ENCODE measurements around the gene KRT74. TPM values are rescaled to one million over a fixed set of nuclear protein-coding genes. Genes with fewer than 3 reads are reported as not detected.

The KRT74 gene
- total RNA-seq, 8 experiments from 2014 or later, result 0.04 to 0.38 (median 0.14) TPM; not detected in 5

DNA sequence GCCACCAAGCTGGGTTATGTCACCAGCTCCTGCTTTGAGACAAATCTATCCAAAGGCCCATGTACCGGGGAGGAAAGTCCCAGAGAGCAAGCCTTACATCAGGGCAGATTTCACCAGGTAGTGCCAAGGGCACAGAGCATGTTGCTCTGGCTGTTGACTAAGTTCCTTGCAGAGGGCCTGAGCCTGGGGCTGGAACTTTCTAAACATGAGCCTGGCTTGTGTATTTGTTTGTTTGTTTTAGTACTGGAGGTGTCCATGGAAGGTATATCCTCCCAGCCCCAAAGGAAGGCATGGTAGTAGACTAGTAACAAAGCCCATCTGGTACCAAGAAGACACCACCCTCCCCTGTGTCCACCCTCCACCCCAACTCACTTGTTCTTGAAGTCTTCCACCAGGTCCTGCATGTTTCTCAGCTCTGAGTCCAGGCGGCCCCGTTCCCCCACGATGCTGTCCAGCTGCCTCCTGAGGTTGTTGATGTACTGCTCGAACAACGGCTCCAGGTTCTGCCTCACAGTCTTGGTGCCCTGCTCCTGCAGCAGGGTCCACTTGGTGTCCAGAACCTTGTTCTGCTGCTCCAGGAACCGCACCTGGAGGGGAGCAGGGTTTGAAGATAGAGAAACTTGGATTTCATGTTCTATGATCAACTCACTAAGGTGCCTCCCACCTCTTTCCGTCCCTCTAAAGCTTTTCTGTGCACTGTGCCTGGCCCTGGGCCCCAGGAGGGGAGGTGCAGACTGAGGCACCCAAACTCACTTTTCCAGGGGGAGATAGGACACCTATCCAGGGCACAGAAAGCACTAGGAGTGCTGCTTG is 54.9 kb downstream of the KRT74 start:
- no peak overlapping the region for H3K27ac ChIP-seq
- no peak for ATAC-seq (replicated peaks in 6 of 8)
- 67 to 100% (median 83%) methylated on average over 1 to 2 of the region's 8 CpGs; no CpG with 5 or more reads in 3 of the 10 experiments for WGBS, 10 experiments

DNA sequence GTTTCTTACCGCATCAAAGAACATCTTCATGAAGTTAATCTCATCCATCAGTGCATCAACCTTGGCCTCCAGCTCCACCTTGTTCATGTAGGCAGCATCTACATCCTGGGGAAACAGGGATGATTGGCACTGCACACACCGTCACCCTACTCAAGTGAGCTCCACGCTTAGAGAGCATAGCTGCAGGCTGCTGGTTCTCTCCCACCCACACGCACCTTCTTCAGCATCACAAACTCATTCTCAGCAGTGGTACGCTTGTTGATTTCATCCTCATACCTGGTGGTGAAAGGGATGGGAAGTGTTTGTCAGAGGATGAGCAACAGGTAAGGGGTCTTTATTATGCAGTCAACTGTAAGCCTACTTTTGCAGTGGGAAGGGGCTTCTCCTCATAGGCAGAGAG is 55.8 kb downstream of the KRT74 start:
- ATAC-seq (replicated peaks in 6 of 8), result no peak
- WGBS, 10 experiments, result 80 to 100% (median 96%) methylated on average over 1 to 5 of the region's 5 CpGs; no CpG with 5 or more reads in 3 of the 10 experiments
- no peaks in the 10 kb centered on the region for H3K4me1 ChIP-seq (replicated peaks in 1 of 2)
- in situ Hi-C loops (cut with MboI; ENCODE audit: low pct_unique_long_range_greater_than_20kb in 2 of 9, low sequenced_read_pairs in 9 of 9, unreplicated experiment in 9 of 9), result no loop called here
- no peak overlapping the region for H3K27ac ChIP-seq
- no peak overlapping the region for H3K4me3 ChIP-seq

More for the DNA sequence above, 54.9 kb downstream of the KRT74 start:
- in situ Hi-C loops (cut with MboI; ENCODE audit: low pct_unique_long_range_greater_than_20kb in 2 of 9, low sequenced_read_pairs in 9 of 9, unreplicated experiment in 9 of 9), result no loop called here
- H3K4me1 ChIP-seq (replicated peaks in 1 of 2), result no peaks in the 10 kb centered on the region
- no peak overlapping the region for H3K4me3 ChIP-seq

DNA sequence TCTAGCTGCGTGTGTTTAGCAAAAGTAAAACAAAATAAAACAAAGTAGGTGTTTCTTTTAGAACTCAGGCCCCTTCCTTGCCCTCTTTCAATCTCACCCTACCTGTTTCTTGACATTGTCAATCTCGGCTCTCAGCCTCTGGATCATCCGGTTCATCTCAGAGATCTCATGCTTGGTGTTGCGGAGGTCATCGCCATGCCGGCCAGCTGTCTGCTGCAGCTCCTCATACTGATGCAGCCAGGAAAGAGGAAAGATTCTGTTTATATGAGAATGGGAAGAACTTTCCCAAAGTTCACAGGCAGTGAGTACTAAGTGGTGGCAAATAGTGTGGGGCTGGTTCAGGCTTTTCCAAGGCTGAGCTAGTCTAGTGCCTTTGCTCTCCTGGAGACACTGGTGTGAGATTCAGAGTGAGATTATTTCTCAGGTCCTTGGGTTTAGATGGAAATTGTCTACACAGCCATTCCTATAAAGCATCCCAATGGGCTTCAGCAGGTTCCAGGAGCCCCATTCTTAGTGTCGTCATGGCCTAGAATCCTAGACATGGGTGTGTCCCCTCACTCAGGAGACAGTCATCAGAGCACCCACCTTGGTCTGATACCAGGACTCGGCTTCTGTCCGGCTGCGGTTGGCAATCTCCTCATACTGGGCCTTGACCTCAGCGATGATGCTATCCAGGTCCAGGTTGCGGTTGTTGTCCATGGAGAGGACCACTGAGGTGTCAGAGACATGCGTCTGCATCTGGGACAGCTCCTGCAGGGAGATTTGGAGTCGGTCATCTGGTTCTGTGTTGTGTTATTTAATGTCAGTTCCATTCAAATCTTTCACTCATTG is 56.4 kb downstream of the KRT74 start:
- in situ Hi-C loops (cut with MboI; ENCODE audit: low pct_unique_long_range_greater_than_20kb in 2 of 9, low sequenced_read_pairs in 9 of 9, unreplicated experiment in 9 of 9), result no loop called here
- Histone ChIP-seq H3K4me3 (no peak overlapping the region), H3K4me1 (replicated peaks in 1 of 2) (no peaks in the 10 kb centered on the region), H3K27ac (no peak overlapping the region)
- no peak for ATAC-seq (replicated peaks in 6 of 8)
- WGBS, 10 experiments, result 73 to 100% (median 86%) methylated on average over 1 to 8 of the region's 14 CpGs; no CpG with 5 or more reads in 4 of the 10 experiments

DNA sequence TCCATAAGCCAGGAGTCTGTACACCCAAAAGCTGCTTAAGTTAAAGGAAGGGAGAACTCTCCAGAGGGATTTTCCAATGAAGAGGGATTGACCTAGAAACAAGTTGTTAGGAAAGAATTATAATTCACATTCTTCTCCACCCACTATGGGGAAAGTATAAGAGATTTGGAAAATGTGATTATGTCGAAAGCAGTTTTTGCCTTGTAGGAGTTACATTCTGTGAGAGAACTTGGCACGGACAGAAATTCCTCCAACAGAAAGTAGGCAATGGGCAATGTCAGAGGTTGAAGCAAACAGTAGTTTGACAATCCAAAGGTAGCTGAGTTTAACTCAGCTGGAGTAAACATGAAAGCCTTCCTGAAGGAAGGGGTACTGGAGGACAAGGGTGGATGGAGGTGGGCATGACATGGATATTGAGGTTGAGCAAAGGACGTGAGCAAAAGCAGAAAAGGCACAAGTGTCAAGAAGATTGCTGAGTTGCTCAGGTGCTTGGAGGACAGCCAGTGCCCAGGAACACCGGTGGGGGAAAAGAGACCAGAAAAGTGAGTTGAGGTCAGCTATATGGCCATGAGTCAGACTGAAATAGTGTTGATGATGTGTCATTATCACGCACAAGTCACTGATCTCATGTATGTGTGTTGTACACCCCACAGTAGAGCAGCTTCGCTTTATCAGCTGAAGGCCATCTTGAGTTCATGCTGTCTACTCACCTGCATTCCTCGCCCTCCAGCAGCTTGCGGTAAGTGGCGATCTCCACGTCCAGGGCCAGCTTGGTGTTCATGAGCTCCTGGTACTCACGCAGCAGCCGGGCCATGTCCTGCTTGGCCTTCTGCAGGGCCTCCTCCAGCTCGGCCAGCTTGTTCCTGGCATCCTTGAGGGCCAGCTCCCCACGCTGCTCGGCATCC is 57.5 kb downstream of the KRT74 start:
- Histone ChIP-seq H3K4me1 (replicated peaks in 1 of 2) (no peaks in the 10 kb centered on the region), H3K27ac (no peak overlapping the region), H3K4me3 (no peak overlapping the region)
- 4 to 94% (median 68%) methylated on average over 1 to 11 of the region's 15 CpGs for WGBS, 10 experiments
- no peak for ATAC-seq (replicated peaks in 6 of 8)
- in situ Hi-C loops (cut with MboI; ENCODE audit: low pct_unique_long_range_greater_than_20kb in 2 of 9, low sequenced_read_pairs in 9 of 9, unreplicated experiment in 9 of 9), result no loop called here

Other genes starting within 250 kb of the KRT74 start
- 1 to 10 TPM in 1 of 8 experiments, under 1 TPM in 4, not detected in 3; 0.08 to 9.3 (median 0.14) TPM for gene KRT85, start 206.4 kb downstream of the KRT74 start, total RNA-seq
- gene KRT84, start 188.2 kb downstream of the KRT74 start, total RNA-seq, result under 1 TPM in 4 of 8 experiments, not detected in 4; 0.13 to 0.24 (median 0.14) TPM
- under 1 TPM in 2 of 8 experiments, not detected in 6; 0.14 TPM for gene KRT82, start 167.5 kb downstream of the KRT74 start, total RNA-seq
- gene KRT75, start 139.5 kb downstream of the KRT74 start, total RNA-seq, result under 1 TPM in 4 of 8 experiments, not detected in 4; 0.08 to 0.66 (median 0.12) TPM
- gene KRT6B, start 121.7 kb downstream of the KRT74 start, total RNA-seq, result under 1 TPM in 2 of 8 experiments, not detected in 6; 0.05 to 0.24 TPM
- gene KRT6C, start 100.0 kb downstream of the KRT74 start, total RNA-seq, result under 1 TPM in 2 of 8 experiments, not detected in 6; 0.38 to 0.71 TPM
- under 1 TPM in 3 of 8 experiments, not detected in 5; 0.27 to 1.00 (median 0.29) TPM for gene KRT6A, start 80.6 kb downstream of the KRT74 start, total RNA-seq
- 1 to 10 TPM in 1 of 8 experiments, under 1 TPM in 4, not detected in 3; 0.14 to 1.9 (median 0.38) TPM for gene KRT5, start 53.4 kb downstream of the KRT74 start, total RNA-seq
- gene KRT71, start 20.7 kb downstream of the KRT74 start, total RNA-seq, result under 1 TPM in 4 of 8 experiments, not detected in 4; 0.14 to 0.52 (median 0.16) TPM
- under 1 TPM in 1 of 8 experiments, not detected in 7; 0.21 TPM for gene KRT72, start 27.6 kb upstream of the KRT74 start, total RNA-seq
- gene KRT73, start 44.7 kb upstream of the KRT74 start, total RNA-seq, result under 1 TPM in 4 of 8 experiments, not detected in 4; 0.17 to 0.24 (median 0.21) TPM
- gene KRT2, start 78.4 kb upstream of the KRT74 start, total RNA-seq, result under 1 TPM in 4 of 8 experiments, not detected in 4; 0.08 to 0.62 (median 0.35) TPM
- under 1 TPM in 3 of 8 experiments, not detected in 5; 0.17 to 0.24 (median 0.20) TPM for gene KRT1, start 106.6 kb upstream of the KRT74 start, total RNA-seq
- gene KRT77, start 129.7 kb upstream of the KRT74 start, total RNA-seq, result under 1 TPM in 4 of 8 experiments, not detected in 4; 0.09 to 0.38 (median 0.21) TPM
- gene KRT76, start 203.5 kb upstream of the KRT74 start, total RNA-seq, result under 1 TPM in 5 of 8 experiments, not detected in 3; 0.08 to 0.38 (median 0.14) TPM
- under 1 TPM in 4 of 8 experiments, not detected in 4; 0.24 to 0.66 (median 0.25) TPM for gene KRT3, start 222.3 kb upstream of the KRT74 start, total RNA-seq
- gene KRT4, start 240.3 kb upstream of the KRT74 start, total RNA-seq, result 1 to 10 TPM in 1 of 8 experiments, under 1 TPM in 4, not detected in 3; 0.14 to 1.7 (median 0.66) TPM

Measured in motor neuron (in vitro differentiated cells).